ENCODE measurements around the gene NKD2. TPM values are rescaled to one million over a fixed set of nuclear protein-coding genes. Genes with fewer than 3 reads are reported as not detected.

The NKD2 gene
- total RNA-seq, 1 experiment from 2014 or later = 0.37 TPM

DNA sequence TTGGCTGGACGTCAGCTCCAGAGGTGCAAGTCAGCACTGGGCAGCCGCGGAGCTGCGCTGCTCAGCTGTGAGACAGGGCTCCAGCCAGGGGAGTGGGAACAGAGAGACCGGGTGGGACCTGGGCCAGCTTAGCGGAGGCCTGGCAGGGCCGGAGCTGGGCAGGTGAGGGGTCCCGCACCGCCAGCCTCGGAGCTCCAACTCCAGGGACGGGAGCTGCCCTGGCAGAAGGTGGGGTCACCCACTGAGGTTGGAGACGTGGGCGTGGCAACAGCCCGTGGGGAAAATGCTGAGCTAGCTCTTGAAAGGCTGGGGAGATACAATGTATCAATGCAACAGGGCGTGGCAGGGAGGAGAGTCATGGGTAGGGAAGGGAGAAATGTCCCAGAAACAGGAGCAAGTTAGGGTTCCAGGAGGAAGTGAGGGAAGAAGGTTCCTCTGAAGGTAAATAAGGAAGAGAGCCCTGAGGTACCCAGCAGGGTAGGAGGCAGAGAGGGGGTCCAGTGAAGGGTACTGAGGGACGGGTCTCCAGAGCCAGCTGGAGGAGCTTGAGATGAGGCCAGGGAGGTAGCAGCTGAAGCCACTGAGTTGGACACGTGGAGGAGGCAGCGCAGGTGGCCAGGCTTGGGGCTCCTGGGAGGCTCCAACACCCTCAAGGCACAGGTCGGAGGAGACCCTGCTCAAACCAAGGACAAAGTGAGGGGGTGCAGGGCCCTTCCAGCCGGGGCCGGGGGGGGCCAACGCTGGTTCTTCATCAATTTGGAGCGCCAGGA, 736 bp upstream of the NKD2 start:
- Histone ChIP-seq H3K27ac (no peak overlapping the region), H3K4me3 (no peak overlapping the region), H3K27me3 (replicated peaks) (peaks cover 72% of the 10 kb centered on the region), H3K9me3 (replicated peaks) (peaks cover 6% of the 10 kb centered on the region), H3K36me3 (no peaks in the 10 kb centered on the region), H3K4me1 (replicated peaks) (peaks cover 23% of the 10 kb centered on the region)
- DNase-seq (ENCODE audit: low read depth in 1 of 2, low spot score in 2 of 2) = peak in 1 of 2 experiments; percentile 58

DNA sequence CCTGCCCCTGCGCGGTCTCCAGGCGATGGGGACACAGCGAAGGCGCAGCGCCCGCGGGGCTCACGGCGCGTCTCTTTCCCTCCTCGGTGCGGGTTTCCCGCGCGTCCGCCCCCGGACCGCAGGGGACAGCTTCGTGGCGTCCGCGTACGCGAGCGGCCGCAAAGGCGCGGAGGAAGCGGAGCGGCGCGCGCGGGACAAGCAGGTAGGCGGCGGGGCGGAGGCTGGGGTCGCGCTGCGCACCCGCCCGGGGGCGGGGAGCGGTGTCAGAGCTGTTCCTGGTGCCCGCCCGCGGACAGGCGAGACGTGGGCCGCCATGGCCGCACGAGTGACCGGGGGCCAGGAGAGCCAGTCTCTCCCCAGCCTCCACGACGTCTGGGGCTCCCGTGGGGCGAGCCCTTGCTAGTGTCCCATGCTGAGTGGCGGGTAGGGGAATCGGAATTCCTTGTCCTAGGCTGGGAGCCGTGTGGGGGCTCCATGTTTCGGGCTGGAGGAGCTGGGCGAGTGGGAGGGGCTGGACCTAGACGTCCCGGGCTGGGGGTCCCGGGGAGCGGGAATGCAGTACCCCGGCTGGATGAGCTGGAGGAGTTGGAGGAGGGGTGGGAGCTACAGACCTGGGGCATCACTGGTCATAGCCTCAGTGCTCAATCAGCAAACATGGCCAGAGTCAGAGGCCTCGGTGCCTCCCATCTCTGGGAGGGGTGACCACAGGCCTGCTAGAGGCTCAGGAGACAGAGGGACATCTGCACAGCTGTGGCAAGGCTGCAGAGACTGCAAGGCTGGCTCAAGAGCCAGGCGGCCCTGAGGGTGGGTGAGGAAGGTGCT, 968 bp downstream of the NKD2 start:
- Histone ChIP-seq H3K9me3 (replicated peaks) (peaks cover 6% of the 10 kb centered on the region), H3K4me1 (replicated peaks) (peaks cover 18% of the 10 kb centered on the region), H3K4me3 (no peak overlapping the region), H3K27ac (no peak overlapping the region), H3K36me3 (no peaks in the 10 kb centered on the region), H3K27me3 (replicated peaks) (peaks cover 72% of the 10 kb centered on the region)
- peak in 1 of 2 experiments; percentile 45 for DNase-seq (ENCODE audit: low read depth in 1 of 2, low spot score in 2 of 2)

GRCh38 chr5:1010181-1010510, 1.5 kb downstream of the NKD2 start:
- no peak for DNase-seq (ENCODE audit: low read depth in 1 of 2, low spot score in 2 of 2)
- peaks cover 12% of the 10 kb centered on the region for H3K4me1 ChIP-seq (replicated peaks)
- no peak overlapping the region for H3K4me3 ChIP-seq
- no peaks in the 10 kb centered on the region for H3K36me3 ChIP-seq
- H3K27ac ChIP-seq = no peak overlapping the region
- H3K9me3 ChIP-seq (replicated peaks) = peaks cover 2% of the 10 kb centered on the region
- H3K27me3 ChIP-seq (replicated peaks) = peaks cover 66% of the 10 kb centered on the region

DNA sequence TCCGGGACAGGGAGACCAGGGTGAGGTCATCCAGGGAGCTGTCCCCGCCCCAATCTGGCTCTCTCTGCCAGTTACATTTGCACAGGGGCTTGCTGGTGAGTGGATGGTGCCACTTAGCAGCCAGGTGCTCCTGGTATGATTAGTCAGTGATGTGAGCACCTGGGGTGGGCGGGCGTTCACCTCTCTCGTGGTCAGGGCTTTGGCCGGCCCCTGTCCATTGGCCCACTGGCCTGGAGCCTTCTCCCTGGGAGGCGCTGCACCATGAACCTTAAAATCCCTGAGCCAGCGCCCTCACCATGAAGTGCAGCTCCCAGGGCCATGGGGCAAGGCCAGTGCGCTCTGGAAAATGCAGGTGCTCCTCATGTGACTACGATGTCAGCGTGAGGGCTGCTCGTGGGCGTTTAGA, 2.0 kb downstream of the NKD2 start:
- peaks cover 10% of the 10 kb centered on the region for H3K4me1 ChIP-seq (replicated peaks)
- H3K27me3 ChIP-seq (replicated peaks) = peaks cover 65% of the 10 kb centered on the region
- H3K9me3 ChIP-seq (replicated peaks) = no peaks in the 10 kb centered on the region
- DNase-seq (ENCODE audit: low read depth in 1 of 2, low spot score in 2 of 2) = no peak
- H3K4me3 ChIP-seq = no peak overlapping the region
- H3K36me3 ChIP-seq = no peaks in the 10 kb centered on the region
- H3K27ac ChIP-seq = no peak overlapping the region

- no peak overlapping the region for H3K27ac ChIP-seq
Observed at GRCh38 chr5:1011226-1011631, 2.6 kb downstream of the NKD2 start.

DNA sequence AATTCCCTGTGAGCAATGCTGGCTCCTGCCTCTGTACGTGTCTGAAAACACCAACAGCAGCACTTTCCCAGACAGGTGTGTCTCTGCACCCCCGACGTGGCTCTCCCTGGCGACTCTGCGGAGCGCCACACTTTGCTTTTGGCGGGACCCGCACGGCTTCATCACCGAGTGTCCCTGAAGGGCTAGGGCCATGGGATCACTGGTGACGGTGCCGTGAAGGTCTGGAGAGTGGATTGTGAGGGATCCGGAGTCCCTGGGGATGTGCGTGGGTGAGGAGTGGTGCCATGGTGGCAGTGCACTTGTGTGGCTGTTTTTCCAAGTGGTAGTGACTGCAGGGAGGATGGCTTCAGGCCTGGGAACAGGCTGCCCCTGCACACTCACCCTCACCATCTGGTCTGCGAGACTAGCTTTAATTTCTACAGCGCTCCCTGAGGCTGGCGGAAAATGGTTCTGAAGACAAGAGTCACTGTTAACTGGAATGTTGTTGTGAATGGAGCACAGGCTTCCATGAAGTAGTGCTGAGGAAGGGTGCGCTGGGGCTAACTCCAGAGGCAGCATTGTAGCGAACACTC, 3.2 kb downstream of the NKD2 start:
- Histone ChIP-seq H3K27me3 (replicated peaks) (peaks cover 66% of the 10 kb centered on the region), H3K27ac (no peak overlapping the region), H3K4me1 (replicated peaks) (peaks cover 10% of the 10 kb centered on the region), H3K4me3 (no peak overlapping the region), H3K9me3 (replicated peaks) (no peaks in the 10 kb centered on the region), H3K36me3 (no peaks in the 10 kb centered on the region)
- DNase-seq (ENCODE audit: low read depth in 1 of 2, low spot score in 2 of 2) = no peak

More at GRCh38 chr5:1011226-1011631, 2.6 kb downstream of the NKD2 start:
- peaks cover 10% of the 10 kb centered on the region for H3K4me1 ChIP-seq (replicated peaks)
- H3K9me3 ChIP-seq (replicated peaks) = no peaks in the 10 kb centered on the region
- H3K4me3 ChIP-seq = no peak overlapping the region
- H3K27me3 ChIP-seq (replicated peaks) = peaks cover 65% of the 10 kb centered on the region
- DNase-seq (ENCODE audit: low read depth in 1 of 2, low spot score in 2 of 2) = no peak
- H3K36me3 ChIP-seq = no peaks in the 10 kb centered on the region

DNA sequence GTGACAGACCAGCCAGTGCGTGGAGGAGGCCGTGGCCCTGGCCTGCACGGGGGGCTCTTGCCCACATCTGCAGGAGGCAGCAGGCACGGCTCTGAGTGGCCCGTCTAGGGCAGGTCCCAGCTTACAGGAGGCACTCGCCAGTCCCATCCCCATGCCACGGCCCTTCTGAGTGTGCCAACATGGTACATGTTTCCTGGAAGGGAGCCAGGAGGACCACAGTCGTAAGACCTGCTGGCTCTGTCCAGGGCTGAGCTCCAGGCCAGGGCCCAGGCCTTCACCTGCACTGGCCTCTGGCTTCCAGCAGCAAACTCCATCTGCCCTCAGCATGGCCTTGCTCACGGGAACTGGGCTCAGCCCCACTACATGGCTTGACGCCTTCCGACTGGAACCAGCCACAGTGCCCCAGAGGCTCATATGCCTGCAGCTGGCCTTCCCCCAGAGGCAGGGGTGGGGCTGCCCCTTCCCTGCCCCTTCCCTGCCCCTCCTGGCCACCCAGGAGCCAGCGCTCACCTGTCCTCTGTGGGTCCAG, 3.8 kb downstream of the NKD2 start:
- Histone ChIP-seq H3K4me3 (no peak overlapping the region), H3K36me3 (no peaks in the 10 kb centered on the region), H3K27ac (no peak overlapping the region), H3K9me3 (replicated peaks) (no peaks in the 10 kb centered on the region), H3K4me1 (replicated peaks) (peaks cover 10% of the 10 kb centered on the region), H3K27me3 (replicated peaks) (peaks cover 64% of the 10 kb centered on the region)
- no peak for DNase-seq (ENCODE audit: low read depth in 1 of 2, low spot score in 2 of 2)

GRCh38 chr5:1012900-1013237, 4.3 kb downstream of the NKD2 start:
- Histone ChIP-seq H3K27ac (no peak overlapping the region), H3K4me3 (no peak overlapping the region), H3K27me3 (replicated peaks) (peaks cover 63% of the 10 kb centered on the region), H3K9me3 (replicated peaks) (no peaks in the 10 kb centered on the region), H3K4me1 (replicated peaks) (peaks cover 10% of the 10 kb centered on the region), H3K36me3 (no peaks in the 10 kb centered on the region)
- no peak for DNase-seq (ENCODE audit: low read depth in 1 of 2, low spot score in 2 of 2)

DNA sequence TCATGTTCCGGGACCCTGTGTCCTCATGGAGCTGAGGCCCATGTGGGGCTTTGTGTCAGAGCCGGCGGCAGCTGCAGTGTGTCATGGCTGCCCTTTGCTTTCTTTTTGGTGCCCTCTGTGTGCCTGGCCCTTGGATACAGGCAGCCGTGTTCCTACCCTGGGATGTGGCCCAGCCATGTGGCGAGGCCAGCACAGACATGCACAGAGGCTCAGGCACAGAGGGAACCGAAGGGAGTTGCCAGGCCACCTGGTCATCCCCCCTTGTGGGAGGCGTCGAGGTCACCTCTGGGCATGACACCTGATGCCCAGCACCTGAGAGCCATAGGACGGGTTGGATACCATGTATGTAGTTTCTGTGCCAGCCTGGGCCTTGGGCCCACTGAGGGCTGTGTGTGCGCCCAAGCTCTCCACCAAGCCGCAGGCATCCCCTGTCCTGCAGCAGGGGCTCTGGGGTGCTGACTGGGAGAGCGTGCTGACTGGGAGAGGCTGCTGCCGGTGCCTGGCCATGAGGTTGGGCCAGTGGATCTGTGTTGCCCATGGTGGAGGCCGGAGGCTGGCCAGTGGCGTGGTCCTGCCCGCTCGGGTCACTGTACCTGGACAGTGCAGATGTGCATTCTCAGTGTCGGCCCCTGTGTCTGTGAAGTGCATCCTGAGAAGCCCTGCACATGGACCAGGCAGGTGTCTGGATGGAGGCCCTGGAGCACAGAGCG, 4.8 kb downstream of the NKD2 start:
- Histone ChIP-seq H3K4me1 (replicated peaks) (peaks cover 9% of the 10 kb centered on the region), H3K36me3 (no peaks in the 10 kb centered on the region), H3K4me3 (no peak overlapping the region), H3K27me3 (replicated peaks) (peaks cover 63% of the 10 kb centered on the region), H3K27ac (no peak overlapping the region), H3K9me3 (replicated peaks) (no peaks in the 10 kb centered on the region)
- no peak for DNase-seq (ENCODE audit: low read depth in 1 of 2, low spot score in 2 of 2)

- Histone ChIP-seq H3K27me3 (replicated peaks) (peaks cover 63% of the 10 kb centered on the region), H3K4me3 (no peak overlapping the region), H3K27ac (no peak overlapping the region), H3K4me1 (replicated peaks) (0 out of 2 replicates have a peak, but pooled peaks cover 5% of the 10 kb centered on the region), H3K36me3 (no peaks in the 10 kb centered on the region), H3K9me3 (replicated peaks) (no peaks in the 10 kb centered on the region)
- DNase-seq (ENCODE audit: low read depth in 1 of 2, low spot score in 2 of 2) = no peak
Observed at GRCh38 chr5:1013948-1014301, 5.3 kb downstream of the NKD2 start.

DNA sequence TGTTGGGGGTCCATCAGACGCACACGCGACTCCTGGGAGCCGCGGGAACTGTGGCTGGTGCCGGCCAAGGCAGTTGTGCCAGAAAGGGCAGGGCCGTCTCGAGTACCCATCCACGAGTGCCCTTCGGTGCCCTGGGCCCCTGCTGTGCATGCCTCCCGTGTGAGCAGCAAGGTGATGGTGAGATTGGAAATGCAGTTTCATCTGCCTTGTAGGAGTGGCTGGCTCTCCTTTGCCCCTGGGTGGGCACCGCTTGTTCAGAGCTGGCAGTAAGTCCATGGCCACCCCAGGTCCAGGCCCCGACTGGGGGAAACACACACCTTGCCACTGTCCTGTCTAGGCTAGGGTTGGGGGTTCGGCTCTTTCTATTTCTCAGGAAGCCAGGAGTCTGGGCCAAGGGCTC, 5.7 kb downstream of the NKD2 start:
- Histone ChIP-seq H3K27ac (no peak overlapping the region), H3K27me3 (replicated peaks) (peaks cover 63% of the 10 kb centered on the region), H3K9me3 (replicated peaks) (no peaks in the 10 kb centered on the region), H3K36me3 (no peaks in the 10 kb centered on the region), H3K4me3 (no peak overlapping the region), H3K4me1 (replicated peaks) (0 out of 2 replicates have a peak, but pooled peaks cover 1% of the 10 kb centered on the region)
- no peak for DNase-seq (ENCODE audit: low read depth in 1 of 2, low spot score in 2 of 2)

GRCh38 chr5:1014781-1015221, 6.2 kb downstream of the NKD2 start:
- Histone ChIP-seq H3K4me3 (no peak overlapping the region), H3K4me1 (replicated peaks) (no peaks in the 10 kb centered on the region), H3K27ac (no peak overlapping the region), H3K36me3 (no peaks in the 10 kb centered on the region), H3K27me3 (replicated peaks) (peaks cover 63% of the 10 kb centered on the region), H3K9me3 (replicated peaks) (no peaks in the 10 kb centered on the region)
- no peak for DNase-seq (ENCODE audit: low read depth in 1 of 2, low spot score in 2 of 2)

- Histone ChIP-seq H3K4me3 (no peak overlapping the region), H3K9me3 (replicated peaks) (no peaks in the 10 kb centered on the region)
Observed at GRCh38 chr5:1015507-1015906, 6.9 kb downstream of the NKD2 start.

More at GRCh38 chr5:1015507-1015906, 6.9 kb downstream of the NKD2 start:
- Histone ChIP-seq H3K4me1 (replicated peaks) (no peaks in the 10 kb centered on the region), H3K27ac (no peak overlapping the region), H3K27me3 (replicated peaks) (peaks cover 62% of the 10 kb centered on the region), H3K36me3 (no peaks in the 10 kb centered on the region)
- no peak for DNase-seq (ENCODE audit: low read depth in 1 of 2, low spot score in 2 of 2)

Data from SJSA1 (cell line).